OCI-LY1 (cell line): Measurements from ENCODE around the gene TMEM92.

Experiments
- H2AFZ ChIP-seq: fragments of 200-600 bp; sonication (generic), shearing (Covaris generic); 2 replicates; pipeline ENCODE4 v1.6.0; 2014; ENCODE audit warnings: antibody characterized with exemption, mild to moderate bottlenecking, low read length
- H3F3A ChIP-seq: fragments of 200-600 bp; sonication (generic), shearing (Covaris generic); 2 replicates; pipeline ENCODE4 v1.6.0; 2014; ENCODE audit warnings: mild to moderate bottlenecking, antibody characterized with exemption, low read length, moderate library complexity; ENCODE audit not compliant: insufficient read depth
- H3K27ac ChIP-seq: fragments of 200-600 bp; sonication (generic); 2 replicates; pipeline ENCODE4 v1.5.1; 2014; ENCODE audit warnings: low read length, mixed run types, mild to moderate bottlenecking, low read depth; ENCODE audit not compliant: poor library complexity, severe bottlenecking
- H3K27me3 ChIP-seq: fragments of 200-600 bp; sonication (generic); 2 replicates; pipeline ENCODE4 v1.6.0; 2014; ENCODE audit warnings: antibody characterized with exemption, mild to moderate bottlenecking, low read length, moderate library complexity; ENCODE audit not compliant: insufficient read depth
- H3K36me3 ChIP-seq: fragments of 200-600 bp; sonication (generic); 2 replicates; pipeline ENCODE4 v1.6.1; 2014; ENCODE audit warnings: mild to moderate bottlenecking, antibody characterized with exemption, low read length, moderate library complexity, mixed read lengths; ENCODE audit not compliant: insufficient read depth
- H3K4me1 ChIP-seq: fragments of 200-600 bp; sonication (generic); 2 replicates; pipeline ENCODE4 v1.5.1; 2014; ENCODE audit warnings: mild to moderate bottlenecking, low read length, moderate library complexity; ENCODE audit not compliant: insufficient read depth, severe bottlenecking
- H3K4me2 ChIP-seq: fragments of 200-600 bp; sonication (generic), shearing (Covaris generic); 2 replicates; pipeline ENCODE4 v1.6.1; 2014; ENCODE audit warnings: low read length
- H3K4me3 ChIP-seq: fragments of 200-600 bp; sonication (generic); 2 replicates; pipeline ENCODE4 v1.5.1; 2014; ENCODE audit warnings: low read length, low read depth, mild to moderate bottlenecking, mixed read lengths; ENCODE audit not compliant: poor library complexity, severe bottlenecking
- H3K79me2 ChIP-seq: fragments of 200-600 bp; shearing (Covaris generic); 2 replicates; pipeline ENCODE4 v1.6.1; 2016; ENCODE audit warnings: mixed run types, low read length, mixed read lengths; ENCODE audit not compliant: insufficient read depth
- H3K9ac ChIP-seq: fragments of 200-600 bp; sonication (generic), shearing (Covaris generic); 2 replicates; pipeline ENCODE4 v1.6.1; 2014; ENCODE audit warnings: mild to moderate bottlenecking, low read length, mixed read lengths
- H3K9me2 ChIP-seq: fragments of 200-600 bp; sonication (generic), shearing (Covaris generic); 2 replicates; pipeline ENCODE4 v1.6.1; 2014; ENCODE audit warnings: low read depth, mild to moderate bottlenecking, low read length, mixed read lengths
- H3K9me3 ChIP-seq: fragments of 200-600 bp; shearing (Covaris generic); 2 replicates; pipeline ENCODE4 v1.6.1; 2014; ENCODE audit warnings: low read length, mixed read lengths
- H4K20me1 ChIP-seq: fragments of 200-600 bp; sonication (generic), shearing (Covaris generic); 2 replicates; pipeline ENCODE4 v1.6.0; 2016; ENCODE audit warnings: mild to moderate bottlenecking, low read length; ENCODE audit not compliant: insufficient read depth
- EZH2 ChIP-seq: fragments of 200-600 bp; sonication (generic), shearing (Covaris generic); IDR thresholded peaks from 2 replicates; pipeline ENCODE4 v1.8.0; 2017; ENCODE audit warnings: borderline replicate concordance, mixed run types, mild to moderate bottlenecking, antibody characterized with exemption, low read length, moderate library complexity, mixed read lengths
- TF ChIP-seq, protein P1 (sequence below): fragments of 200-600 bp; sonication (generic), shearing (Covaris generic); IDR thresholded peaks from 2 replicates; pipeline ENCODE4 v1.5.1; 2017; ENCODE audit warnings: mild to moderate bottlenecking, antibody characterized with exemption, low read length, moderate library complexity, mixed read lengths

Gene TMEM92

GRCh38 chr17:50268026-50268425, 6.2 kb upstream of the TMEM92 start:
- Histone ChIP-seq H4K20me1 (no peaks in the 10 kb centered on the region), H3F3A (no peaks in the 10 kb centered on the region), H3K4me3 (no peak overlapping the region), H3K4me1 (no peaks in the 10 kb centered on the region), H3K27me3 (0 out of 2 replicates have a peak, but pooled peaks cover 5% of the 10 kb centered on the region), H3K36me3 (no peaks in the 10 kb centered on the region), H3K9me2 (no peaks in the 10 kb centered on the region), H3K9ac (no peak overlapping the region), H3K79me2 (no peaks in the 10 kb centered on the region), H3K27ac (no peak overlapping the region), H3K9me3 (no peaks in the 10 kb centered on the region), H3K4me2 (no peak overlapping the region), H2AFZ (no peak overlapping the region)
- TF ChIP-seq, protein P1, sequence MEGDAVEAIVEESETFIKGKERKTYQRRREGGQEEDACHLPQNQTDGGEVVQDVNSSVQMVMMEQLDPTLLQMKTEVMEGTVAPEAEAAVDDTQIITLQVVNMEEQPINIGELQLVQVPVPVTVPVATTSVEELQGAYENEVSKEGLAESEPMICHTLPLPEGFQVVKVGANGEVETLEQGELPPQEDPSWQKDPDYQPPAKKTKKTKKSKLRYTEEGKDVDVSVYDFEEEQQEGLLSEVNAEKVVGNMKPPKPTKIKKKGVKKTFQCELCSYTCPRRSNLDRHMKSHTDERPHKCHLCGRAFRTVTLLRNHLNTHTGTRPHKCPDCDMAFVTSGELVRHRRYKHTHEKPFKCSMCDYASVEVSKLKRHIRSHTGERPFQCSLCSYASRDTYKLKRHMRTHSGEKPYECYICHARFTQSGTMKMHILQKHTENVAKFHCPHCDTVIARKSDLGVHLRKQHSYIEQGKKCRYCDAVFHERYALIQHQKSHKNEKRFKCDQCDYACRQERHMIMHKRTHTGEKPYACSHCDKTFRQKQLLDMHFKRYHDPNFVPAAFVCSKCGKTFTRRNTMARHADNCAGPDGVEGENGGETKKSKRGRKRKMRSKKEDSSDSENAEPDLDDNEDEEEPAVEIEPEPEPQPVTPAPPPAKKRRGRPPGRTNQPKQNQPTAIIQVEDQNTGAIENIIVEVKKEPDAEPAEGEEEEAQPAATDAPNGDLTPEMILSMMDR = no peak
- no peak for TF ChIP-seq EZH2

DNA sequence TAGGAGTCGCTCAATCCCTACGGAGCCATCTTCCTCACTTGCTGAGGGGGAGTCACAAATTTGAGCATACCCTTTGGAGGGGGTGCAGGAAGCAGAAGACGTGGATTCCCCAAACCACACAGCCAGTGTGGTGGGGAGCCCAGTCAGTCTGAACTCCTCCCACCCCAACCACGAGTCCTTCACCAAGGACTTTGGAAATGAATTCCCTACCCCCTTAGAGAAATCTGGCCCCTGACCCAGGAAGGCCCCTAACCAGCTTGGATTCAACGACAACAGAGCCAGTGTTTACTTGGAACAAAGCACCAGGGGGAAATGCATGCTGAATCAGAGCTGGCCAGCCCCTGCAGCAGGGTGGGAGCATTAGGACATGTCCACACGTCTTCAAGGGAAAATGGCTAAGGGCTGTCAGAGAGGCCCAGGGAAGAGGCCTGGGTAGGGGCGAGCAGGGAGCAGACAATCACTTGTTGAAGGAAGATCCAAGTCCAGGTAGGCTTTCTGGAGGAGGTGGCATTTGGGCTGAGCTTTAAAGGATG, 5.5 kb upstream of the TMEM92 start:
- H3F3A ChIP-seq = no peaks in the 10 kb centered on the region
- H3K9me2 ChIP-seq = no peaks in the 10 kb centered on the region
- no peaks in the 10 kb centered on the region for H3K4me1 ChIP-seq
- no peaks in the 10 kb centered on the region for H3K79me2 ChIP-seq
- H3K36me3 ChIP-seq = no peaks in the 10 kb centered on the region
- TF ChIP-seq, protein P1 = no peak
- TF ChIP-seq EZH2 = no peak
- no peaks in the 10 kb centered on the region for H4K20me1 ChIP-seq
- H2AFZ ChIP-seq = no peak overlapping the region
- H3K4me3 ChIP-seq = no peak overlapping the region
- no peaks in the 10 kb centered on the region for H3K9me3 ChIP-seq
- no peak overlapping the region for H3K9ac ChIP-seq
- H3K4me2 ChIP-seq = no peak overlapping the region
- H3K27ac ChIP-seq = no peak overlapping the region
- H3K27me3 ChIP-seq = 0 out of 2 replicates have a peak, but pooled peaks cover 5% of the 10 kb centered on the region

DNA sequence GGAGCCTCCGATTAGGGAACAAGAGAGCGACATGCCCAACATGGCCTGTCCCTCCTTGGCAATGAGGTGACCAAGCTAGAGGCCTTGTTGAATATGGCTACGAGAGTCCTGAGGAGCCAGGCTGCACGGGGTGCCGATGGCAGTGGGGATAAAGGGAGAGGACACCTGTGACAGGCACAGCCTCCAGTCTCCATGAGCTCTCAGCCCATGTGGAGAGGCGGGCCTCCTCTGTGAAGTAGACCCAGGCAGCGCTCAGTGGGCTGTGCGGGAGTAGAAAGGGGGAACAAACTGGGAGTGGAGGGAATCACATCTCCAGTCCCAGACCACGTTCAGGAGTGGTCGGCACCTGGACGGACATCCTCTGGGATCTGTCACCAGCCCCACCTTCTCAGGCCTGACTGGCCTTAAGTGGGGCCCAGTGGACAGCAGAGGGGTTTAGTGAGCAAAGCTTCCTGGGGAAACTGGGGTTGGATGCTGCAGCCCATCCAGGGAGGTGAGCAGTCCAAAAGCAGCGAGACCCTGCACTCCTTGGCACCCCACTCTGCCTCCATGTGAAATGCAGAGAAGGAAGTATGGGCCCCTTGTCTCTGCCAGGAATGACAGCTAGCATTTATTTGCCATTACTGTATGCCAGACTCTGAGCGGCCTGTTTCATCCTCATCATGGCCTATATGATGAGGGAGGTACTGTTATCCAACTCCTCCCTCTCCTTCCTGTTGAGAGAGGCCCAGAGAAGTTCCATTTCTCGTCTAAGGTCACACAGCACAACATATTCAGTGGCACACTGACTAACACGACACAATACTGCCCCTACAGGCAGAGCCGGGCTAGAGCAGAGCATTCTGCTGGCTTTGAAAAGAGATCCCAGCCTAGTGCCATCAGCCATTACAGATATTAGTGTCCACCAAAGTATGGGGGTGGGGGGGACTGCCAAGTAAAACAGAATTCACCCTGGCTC, 4.5 kb upstream of the TMEM92 start:
- TF ChIP-seq, protein P1 = peak; percentile 89
- TF ChIP-seq EZH2 = no peak
- Histone ChIP-seq H3K4me3 (no peak overlapping the region), H3K9me3 (no peaks in the 10 kb centered on the region), H3K27me3 (0 out of 2 replicates have a peak, but pooled peaks cover 5% of the 10 kb centered on the region), H3K4me2 (no peak overlapping the region), H3K4me1 (no peaks in the 10 kb centered on the region), H3F3A (no peaks in the 10 kb centered on the region), H3K27ac (no peak overlapping the region), H3K9me2 (no peaks in the 10 kb centered on the region), H3K79me2 (no peaks in the 10 kb centered on the region), H3K36me3 (no peaks in the 10 kb centered on the region), H4K20me1 (no peaks in the 10 kb centered on the region), H3K9ac (no peak overlapping the region), H2AFZ (no peak overlapping the region)
